Cardiac septum (tissue), 1 donor: ENCODE data around the gene SRRM3. TPM values are rescaled to one million over a fixed set of nuclear protein-coding genes. Genes with fewer than 3 reads are reported as not detected.
"Not testable (repeated sequence)": the region's sequence is repeated elsewhere in the genome, so short reads cannot be mapped to it uniquely, and the experiment has no call there.

Experiments used
- DNase-seq: peaks from one replicate; pipeline ENCODE4 v3.0.0-alpha.2; 2020; ENCODE audit warnings: low spot score
- intact Hi-C: fragments of 100-400 bp; cut with DNase I; formaldehyde crosslinking; loops from one replicate; pipeline ENCODE4 v1.14.0; 2022
- total RNA-seq: library from RNA; stranded (reverse); fragmentation: NEBNext Ultra II Directional; extraction: Animal tissue kit (Norgen Biotek cat#: 25700); gene quantifications from one replicate; pipeline ENCODE4 v1.2.1, GENCODE V29; 2021
- donor health status: DM: no; HTN: no; CAD: no.

Gene SRRM3
- total RNA-seq, 1 donor from 2014 or later: 7.6 TPM

GRCh38 chr7:76185187-76185896 is 16.4 kb upstream of the SRRM3 start:
- intact Hi-C loops: loop anchor here (5.0 kb wide), 1 partner anchor 87 kb away; no protein-coding TSS in a partner anchor
- no peak for DNase-seq

- intact Hi-C loops: loop anchor here (5.0 kb wide), 1 partner anchor 85 kb away; no protein-coding TSS in a partner anchor
- no peak for DNase-seq
Measured at GRCh38 chr7:76187272-76187671, 14.4 kb upstream of the SRRM3 start.

GRCh38 chr7:76189276-76189675 is 12.4 kb upstream of the SRRM3 start:
- DNase-seq: no peak
- intact Hi-C loops: loop anchor here (5.0 kb wide), 1 partner anchor 83 kb away; no protein-coding TSS in a partner anchor

- intact Hi-C loops: no loop called here
- no peak for DNase-seq
Measured at GRCh38 chr7:76191783-76192240, 9.9 kb upstream of the SRRM3 start.

- intact Hi-C loops: no loop called here
- DNase-seq: no peak
Measured at GRCh38 chr7:76193466-76193865, 8.2 kb upstream of the SRRM3 start.

GRCh38 chr7:76193883-76194282 is 7.8 kb upstream of the SRRM3 start:
- intact Hi-C loops: no loop called here
- DNase-seq: no peak

GRCh38 chr7:76196786-76197185 is 4.9 kb upstream of the SRRM3 start:
- DNase-seq: no peak
- intact Hi-C loops: no loop called here

- no peak for DNase-seq
- intact Hi-C loops: no loop called here
Measured at GRCh38 chr7:76198202-76198601, 3.5 kb upstream of the SRRM3 start.

GRCh38 chr7:76202666-76203030 is 952 bp downstream of the SRRM3 start:
- intact Hi-C loops: no loop called here
- DNase-seq: no peak

GRCh38 chr7:76204147-76204546 is 2.5 kb downstream of the SRRM3 start:
- intact Hi-C loops: no loop called here
- no peak for DNase-seq

GRCh38 chr7:76206633-76207032 is 4.9 kb downstream of the SRRM3 start:
- DNase-seq: no peak
- intact Hi-C loops: no loop called here

GRCh38 chr7:76209310-76209709 is 7.6 kb downstream of the SRRM3 start:
- intact Hi-C loops: no loop called here
- no peak for DNase-seq

- no peak for DNase-seq
- intact Hi-C loops: no loop called here
Measured at GRCh38 chr7:76211216-76211615, 9.5 kb downstream of the SRRM3 start.

GRCh38 chr7:76215349-76215748 is 13.7 kb downstream of the SRRM3 start:
- DNase-seq, intact Hi-C loops: not testable (repeated sequence)

GRCh38 chr7:76216381-76217082 is 14.8 kb downstream of the SRRM3 start:
- intact Hi-C loops: no loop called here
- DNase-seq: no peak

- intact Hi-C loops: no loop called here
- DNase-seq: no peak
Measured at GRCh38 chr7:76217942-76218566, 16.4 kb downstream of the SRRM3 start.

GRCh38 chr7:76220185-76221057 is 18.7 kb downstream of the SRRM3 start:
- intact Hi-C loops: no loop called here
- DNase-seq: no peak

GRCh38 chr7:76222333-76222732 is 20.6 kb downstream of the SRRM3 start:
- intact Hi-C loops: no loop called here
- DNase-seq: no peak

GRCh38 chr7:76222839-76223238 is 21.1 kb downstream of the SRRM3 start:
- intact Hi-C loops: no loop called here
- no peak for DNase-seq
